Measurements from ENCODE around the gene C16orf86.

DNA sequence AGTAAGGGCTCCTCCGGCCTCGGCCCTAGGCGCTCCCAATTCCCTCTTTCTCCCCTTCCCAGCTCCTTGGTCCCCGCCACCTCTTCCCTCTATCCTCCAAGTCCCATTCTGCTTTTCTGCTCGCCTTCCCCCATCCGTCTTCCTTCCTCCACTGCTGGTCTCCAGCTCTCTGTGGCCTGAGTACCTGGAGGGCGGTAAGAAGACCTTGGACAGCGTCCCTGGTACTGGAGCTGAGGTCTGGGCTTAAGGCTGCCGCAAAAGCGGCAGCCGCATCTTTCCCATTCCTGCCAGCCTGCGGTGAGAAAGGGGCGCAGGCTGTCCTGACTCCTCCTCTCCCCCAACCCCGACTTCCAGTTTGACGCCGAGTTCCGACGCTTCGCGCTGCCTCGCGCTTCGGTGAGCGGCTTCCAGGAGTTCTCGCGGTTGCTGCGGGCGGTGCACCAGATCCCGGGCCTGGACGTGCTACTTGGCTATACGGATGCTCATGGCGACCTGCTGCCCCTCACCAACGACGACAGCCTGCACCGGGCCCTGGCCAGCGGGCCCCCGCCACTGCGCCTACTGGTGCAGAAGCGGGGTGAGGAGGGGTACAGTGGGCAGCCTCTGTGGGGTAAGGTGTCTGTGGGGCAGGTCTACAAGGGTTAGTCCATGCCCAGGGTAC lies 5.4 kb upstream of the C16orf86 start:
- TF ChIP-seq, protein P1, sequence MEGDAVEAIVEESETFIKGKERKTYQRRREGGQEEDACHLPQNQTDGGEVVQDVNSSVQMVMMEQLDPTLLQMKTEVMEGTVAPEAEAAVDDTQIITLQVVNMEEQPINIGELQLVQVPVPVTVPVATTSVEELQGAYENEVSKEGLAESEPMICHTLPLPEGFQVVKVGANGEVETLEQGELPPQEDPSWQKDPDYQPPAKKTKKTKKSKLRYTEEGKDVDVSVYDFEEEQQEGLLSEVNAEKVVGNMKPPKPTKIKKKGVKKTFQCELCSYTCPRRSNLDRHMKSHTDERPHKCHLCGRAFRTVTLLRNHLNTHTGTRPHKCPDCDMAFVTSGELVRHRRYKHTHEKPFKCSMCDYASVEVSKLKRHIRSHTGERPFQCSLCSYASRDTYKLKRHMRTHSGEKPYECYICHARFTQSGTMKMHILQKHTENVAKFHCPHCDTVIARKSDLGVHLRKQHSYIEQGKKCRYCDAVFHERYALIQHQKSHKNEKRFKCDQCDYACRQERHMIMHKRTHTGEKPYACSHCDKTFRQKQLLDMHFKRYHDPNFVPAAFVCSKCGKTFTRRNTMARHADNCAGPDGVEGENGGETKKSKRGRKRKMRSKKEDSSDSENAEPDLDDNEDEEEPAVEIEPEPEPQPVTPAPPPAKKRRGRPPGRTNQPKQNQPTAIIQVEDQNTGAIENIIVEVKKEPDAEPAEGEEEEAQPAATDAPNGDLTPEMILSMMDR (IDR thresholded peaks at IDR 0.05): peak in 1 of 7 experiments; percentile 6
- TF ChIP-seq POLR2A (IDR thresholded peaks at IDR 0.05): peak in 1 of 3 donors; percentile 3
